ENCODE results near the gene ARVCF.

Gene ARVCF

GRCh38 chr22:20002128-20002527 lies 14.5 kb downstream of the ARVCF start:
- peak overlapping the region; percentile 4 to 49 for H3K27ac Mint-ChIP-seq
- H3K9me3 Mint-ChIP-seq: peaks cover 10 to 26% of the 10 kb centered on the region in 2 donors
- DNase-seq: no peak
- no peak overlapping the region for H3K4me3 Mint-ChIP-seq
- no peaks in the 10 kb centered on the region for H3K4me1 Mint-ChIP-seq
- H3K27me3 Mint-ChIP-seq: no peaks in the 10 kb centered on the region
- ATAC-seq: no peak

- Mint-ChIP-seq H3K4me1 (no peaks in the 10 kb centered on the region), H3K9me3 (peaks cover 10 to 26% of the 10 kb centered on the region in 2 donors), H3K27me3 (no peaks in the 10 kb centered on the region), H3K27ac (no peak overlapping the region), H3K4me3 (no peak overlapping the region)
- DNase-seq (no peak), ATAC-seq (no peak)
Observed at GRCh38 chr22:20001082-20001638, 15.5 kb downstream of the ARVCF start.

GRCh38 chr22:20000246-20001081 lies 16.2 kb downstream of the ARVCF start:
- Mint-ChIP-seq H3K27ac (no peak overlapping the region), H3K4me3 (no peak overlapping the region), H3K27me3 (no peaks in the 10 kb centered on the region), H3K9me3 (peaks cover 10 to 26% of the 10 kb centered on the region in 2 donors), H3K4me1 (no peaks in the 10 kb centered on the region)
- ATAC-seq (no peak), DNase-seq (no peak)

- peak; percentile 9 for ATAC-seq
- H3K27me3 Mint-ChIP-seq: no peaks in the 10 kb centered on the region
Observed at GRCh38 chr22:19998991-19999820, 17.4 kb downstream of the ARVCF start.

GRCh38 chr22:19998232-19998951 lies 18.2 kb downstream of the ARVCF start:
- DNase-seq (no peak), ATAC-seq (no peak)
- Mint-ChIP-seq H3K27ac (peak overlapping the region in 1 of 2 donors; percentile 77), H3K9me3 (peaks cover 5 to 12% of the 10 kb centered on the region in 2 donors), H3K4me1 (no peaks in the 10 kb centered on the region), H3K27me3 (no peaks in the 10 kb centered on the region), H3K4me3 (no peak overlapping the region)

More at GRCh38 chr22:19998991-19999820, 17.4 kb downstream of the ARVCF start:
- Mint-ChIP-seq H3K27ac (no peak overlapping the region), H3K9me3 (peaks cover 10 to 20% of the 10 kb centered on the region in 2 donors), H3K4me3 (no peak overlapping the region), H3K4me1 (no peaks in the 10 kb centered on the region)
- DNase-seq: no peak

- Mint-ChIP-seq H3K27me3 (no peaks in the 10 kb centered on the region), H3K4me3 (no peak overlapping the region), H3K27ac (no peak overlapping the region), H3K9me3 (peaks cover 0 to 5% of the 10 kb centered on the region in 2 donors), H3K4me1 (no peaks in the 10 kb centered on the region)
- ATAC-seq (no peak), DNase-seq (no peak)
Observed at GRCh38 chr22:19997561-19998231, 18.9 kb downstream of the ARVCF start.

GRCh38 chr22:19996694-19997384 lies 19.8 kb downstream of the ARVCF start:
- Mint-ChIP-seq H3K27me3 (no peaks in the 10 kb centered on the region), H3K9me3 (no peaks in the 10 kb centered on the region), H3K4me3 (no peak overlapping the region), H3K27ac (no peak overlapping the region), H3K4me1 (no peaks in the 10 kb centered on the region)
- no peak for DNase-seq
- ATAC-seq: no peak

GRCh38 chr22:19995611-19996339 lies 20.8 kb downstream of the ARVCF start:
- no peak for DNase-seq
- H3K4me3 Mint-ChIP-seq: no peak overlapping the region
- no peaks in the 10 kb centered on the region for H3K9me3 Mint-ChIP-seq
- no peaks in the 10 kb centered on the region for H3K4me1 Mint-ChIP-seq
- no peak overlapping the region for H3K27ac Mint-ChIP-seq
- no peaks in the 10 kb centered on the region for H3K27me3 Mint-ChIP-seq
- no peak for ATAC-seq

- Mint-ChIP-seq H3K4me3 (no peak overlapping the region), H3K27me3 (no peaks in the 10 kb centered on the region), H3K4me1 (no peaks in the 10 kb centered on the region), H3K9me3 (no peaks in the 10 kb centered on the region), H3K27ac (no peak overlapping the region)
- no peak for DNase-seq
- no peak for ATAC-seq
Observed at GRCh38 chr22:19994851-19995610, 21.6 kb downstream of the ARVCF start.

- ATAC-seq: no peak
- Mint-ChIP-seq H3K27me3 (no peaks in the 10 kb centered on the region), H3K9me3 (no peaks in the 10 kb centered on the region), H3K4me1 (no peaks in the 10 kb centered on the region), H3K4me3 (no peak overlapping the region), H3K27ac (no peak overlapping the region)
- DNase-seq: no peak
Observed at GRCh38 chr22:19993926-19994325, 22.7 kb downstream of the ARVCF start.

- no peak for DNase-seq
- Mint-ChIP-seq H3K27ac (no peak overlapping the region), H3K4me1 (no peaks in the 10 kb centered on the region), H3K9me3 (no peaks in the 10 kb centered on the region), H3K27me3 (no peaks in the 10 kb centered on the region), H3K4me3 (no peak overlapping the region)
- ATAC-seq: no peak
Observed at GRCh38 chr22:19992921-19993355, 23.7 kb downstream of the ARVCF start.

- H3K27ac Mint-ChIP-seq: no peak overlapping the region
- DNase-seq (no peak), ATAC-seq (no peak)
- H3K4me3 Mint-ChIP-seq: no peak overlapping the region
- no peaks in the 10 kb centered on the region for H3K4me1 Mint-ChIP-seq
- H3K27me3 Mint-ChIP-seq: no peaks in the 10 kb centered on the region
- no peaks in the 10 kb centered on the region for H3K9me3 Mint-ChIP-seq
Observed at GRCh38 chr22:19992481-19992911, 24.1 kb downstream of the ARVCF start.

Measured in stimulated activated naive CD8-positive, alpha-beta T cell treated with anti-CD3 and anti-CD28 coated beads, Interleukin-15, amount 100 ng/mL, for 72 hours (primary cell).